HG03354 (cell line): ENCODE data around the gene ADAM10.

ENCODE experiments used
- ATAC-seq: cut with Tn5 transposase; IDR thresholded peaks from one replicate; pipeline ENCODE4 v1.9.1; 2021; ENCODE audit warnings: mild to moderate bottlenecking; ENCODE audit not compliant: unreplicated experiment, poor library complexity, severe bottlenecking

ADAM10 gene

DNA sequence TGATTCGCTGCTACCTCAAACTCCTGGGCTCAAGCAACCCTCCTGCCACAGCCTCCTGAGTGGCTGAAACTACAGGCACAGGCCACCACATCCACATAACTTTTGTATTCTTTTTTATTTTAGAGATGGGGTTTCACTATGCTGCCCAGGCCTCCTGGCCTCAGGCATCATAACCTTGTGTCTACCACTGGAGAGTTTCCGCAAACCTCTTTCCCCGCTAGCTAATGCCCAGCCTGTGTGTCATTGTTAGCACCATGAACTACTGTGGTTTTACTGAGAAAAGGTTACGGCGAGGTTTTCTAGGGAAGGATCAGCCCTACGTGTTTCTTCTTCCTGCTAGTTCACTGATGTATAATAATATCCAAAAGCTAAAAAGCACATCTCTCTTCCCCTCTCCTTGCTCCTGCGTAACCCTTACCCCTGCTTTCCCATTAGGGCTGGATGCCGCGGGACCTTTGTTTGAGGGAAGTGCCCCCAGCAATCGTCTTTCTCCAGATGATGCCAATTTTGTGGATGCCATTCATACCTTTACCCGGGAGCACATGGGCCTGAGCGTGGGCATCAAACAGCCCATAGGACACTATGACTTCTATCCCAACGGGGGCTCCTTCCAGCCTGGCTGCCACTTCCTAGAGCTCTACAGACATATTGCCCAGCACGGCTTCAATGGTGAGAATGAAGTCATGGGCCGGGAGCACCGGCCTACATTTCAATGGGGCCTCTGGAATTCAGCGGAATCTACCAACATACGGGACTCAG lies 204.0 kb downstream of the ADAM10 start:
- ATAC-seq: no peak

DNA sequence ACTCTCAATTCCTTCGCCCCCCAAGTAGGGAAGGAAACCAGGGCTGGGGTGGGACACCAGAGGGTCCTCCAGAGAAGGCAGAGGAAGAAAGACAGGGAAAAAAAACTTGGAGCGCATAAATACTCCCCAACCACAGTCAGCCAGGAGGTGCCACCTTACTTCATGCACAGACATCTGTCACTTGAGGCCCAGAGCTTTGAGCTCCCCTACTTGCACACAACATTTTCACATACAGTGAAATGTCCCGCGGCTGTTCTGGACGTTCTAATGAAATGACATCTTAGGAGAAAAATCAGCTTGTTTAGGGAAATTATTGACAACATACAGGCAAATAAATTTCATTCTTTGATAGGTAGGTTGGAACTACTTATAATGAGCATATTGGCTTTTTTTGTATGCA lies 204.8 kb downstream of the ADAM10 start:
- no peak for ATAC-seq

DNA sequence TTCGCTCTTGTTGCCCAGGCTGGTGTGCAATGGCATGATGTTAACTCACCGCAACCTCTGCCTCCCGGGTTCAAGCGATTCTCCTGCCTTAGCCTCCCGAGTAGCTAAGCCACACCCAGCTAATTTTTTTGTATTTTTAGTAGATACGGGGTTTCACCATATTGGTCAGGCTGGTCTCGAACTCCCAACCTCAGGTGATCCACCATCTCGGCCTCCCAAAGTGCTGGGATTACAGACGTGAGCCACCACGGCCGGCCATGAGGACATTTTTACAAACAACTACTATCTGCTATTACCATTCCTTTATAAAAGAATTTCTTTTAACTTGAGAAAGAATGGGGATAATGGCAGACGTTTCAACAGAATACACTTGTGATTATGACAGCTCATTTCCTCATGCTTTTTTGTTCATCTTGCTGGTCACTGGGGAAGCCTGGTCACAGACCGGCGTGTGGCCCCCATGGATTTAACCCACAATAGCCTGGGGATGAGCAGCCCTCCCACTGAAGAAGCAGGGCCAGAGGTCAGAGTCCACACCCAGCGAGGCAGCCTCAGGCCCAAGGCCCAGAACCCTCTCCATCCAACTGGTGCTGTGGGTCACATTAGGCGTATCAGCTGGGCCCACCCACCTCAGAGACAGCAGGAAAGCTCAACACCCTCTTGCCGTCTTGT lies 205.7 kb downstream of the ADAM10 start:
- no peak for ATAC-seq

DNA sequence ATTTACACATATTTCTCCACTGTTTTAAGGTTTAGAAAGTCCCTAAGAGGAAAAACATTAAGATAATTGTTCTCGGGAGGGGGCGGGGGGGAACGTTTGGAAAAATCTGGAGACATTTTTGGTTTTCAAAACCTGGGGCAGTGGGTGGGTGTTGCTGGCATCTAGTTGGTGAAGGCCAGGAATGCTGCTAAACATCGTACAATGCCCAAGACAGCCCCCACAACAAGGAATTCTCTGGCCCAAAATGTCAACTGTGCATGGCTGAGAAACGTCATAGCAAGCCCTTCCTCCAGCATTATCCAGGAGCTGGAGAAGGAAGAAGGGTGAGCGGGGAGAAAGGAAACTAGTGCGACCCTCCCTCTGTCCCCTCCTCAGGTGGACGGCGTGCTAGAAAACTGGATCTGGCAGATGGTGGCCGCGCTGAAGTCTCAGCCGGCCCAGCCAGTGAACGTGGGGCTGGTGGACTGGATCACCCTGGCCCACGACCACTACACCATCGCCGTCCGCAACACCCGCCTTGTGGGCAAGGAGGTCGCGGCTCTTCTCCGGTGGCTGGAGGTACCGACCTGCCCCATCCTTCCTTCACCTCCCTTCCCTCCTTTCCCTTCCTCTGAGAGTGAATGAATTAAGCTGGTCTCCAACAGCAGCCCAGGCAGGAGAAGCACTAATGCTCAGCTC lies 208.0 kb downstream of the ADAM10 start:
- no peak for ATAC-seq

DNA sequence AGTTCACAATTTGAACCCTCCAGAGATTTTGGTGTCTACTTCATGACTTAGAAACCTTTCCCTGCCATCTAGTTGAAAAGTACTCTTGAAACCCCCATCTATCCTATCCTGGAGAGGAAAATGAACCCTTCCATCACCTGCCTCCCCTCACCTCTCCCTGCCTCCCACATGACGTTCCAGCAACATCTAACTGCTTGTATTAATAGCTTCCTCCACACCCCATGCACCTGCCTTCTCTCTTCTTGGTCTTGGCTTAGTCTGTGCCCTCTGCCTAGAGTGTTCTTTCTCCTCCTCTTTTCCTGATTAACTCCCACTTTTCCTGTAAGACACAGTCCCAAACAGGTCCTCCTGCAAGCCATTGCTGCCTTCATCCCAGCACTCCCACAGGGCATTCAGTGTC lies 210.0 kb downstream of the ADAM10 start:
- ATAC-seq: no peak

DNA sequence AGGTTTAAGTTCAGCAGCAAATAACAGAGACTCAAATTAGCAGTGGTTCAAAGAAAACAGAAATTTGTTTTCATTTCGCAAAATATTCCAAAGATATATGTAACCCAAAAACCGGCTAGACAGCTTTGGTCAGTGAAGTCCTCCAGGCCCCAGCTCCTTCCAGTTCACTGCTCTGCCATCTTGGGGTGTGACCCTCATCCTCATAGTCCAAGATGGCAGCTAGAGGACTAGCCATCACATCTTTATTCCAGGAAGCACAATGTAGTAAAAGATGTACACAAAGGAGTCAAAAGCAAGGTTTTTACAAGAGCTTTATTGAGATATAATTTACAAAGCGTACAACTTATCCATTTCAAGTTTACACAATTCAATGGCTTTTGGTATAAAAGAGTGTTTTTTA lies 210.6 kb downstream of the ADAM10 start:
- ATAC-seq: no peak
